ENCODE data around the gene BMP3.

The BMP3 gene

DNA sequence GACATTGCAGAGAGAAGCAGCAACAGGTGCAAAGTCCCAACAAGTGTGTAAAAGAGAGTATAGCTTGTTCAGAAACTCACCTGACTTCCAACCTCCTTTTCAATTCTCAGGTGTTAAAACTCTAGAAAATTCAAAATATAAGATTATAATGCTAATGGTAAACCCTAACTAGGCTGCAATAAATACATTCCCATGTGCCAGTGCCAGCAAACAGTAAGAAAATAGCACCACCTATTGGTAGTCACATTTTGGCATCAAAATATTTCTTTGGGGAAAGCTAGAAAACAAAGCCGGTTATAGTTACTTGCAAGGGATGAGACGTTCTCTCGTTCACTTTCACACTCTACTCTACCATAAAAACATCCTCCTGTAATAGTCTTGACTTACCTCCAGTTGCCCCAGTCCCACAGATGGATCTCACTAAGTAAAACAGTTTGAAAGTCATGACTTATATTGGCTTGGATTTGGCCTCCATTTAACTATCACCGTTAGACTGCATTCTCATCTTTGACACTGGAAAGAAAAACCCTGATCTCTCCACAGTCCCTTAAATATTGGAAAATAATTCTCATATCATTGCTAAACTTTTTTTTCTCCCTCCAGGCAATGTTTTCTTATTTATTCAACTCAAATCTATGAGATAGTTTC is 9.6 kb downstream of the BMP3 start:
- peak; percentile 47 for DNase-seq (ENCODE audit: low spot score)

DNA sequence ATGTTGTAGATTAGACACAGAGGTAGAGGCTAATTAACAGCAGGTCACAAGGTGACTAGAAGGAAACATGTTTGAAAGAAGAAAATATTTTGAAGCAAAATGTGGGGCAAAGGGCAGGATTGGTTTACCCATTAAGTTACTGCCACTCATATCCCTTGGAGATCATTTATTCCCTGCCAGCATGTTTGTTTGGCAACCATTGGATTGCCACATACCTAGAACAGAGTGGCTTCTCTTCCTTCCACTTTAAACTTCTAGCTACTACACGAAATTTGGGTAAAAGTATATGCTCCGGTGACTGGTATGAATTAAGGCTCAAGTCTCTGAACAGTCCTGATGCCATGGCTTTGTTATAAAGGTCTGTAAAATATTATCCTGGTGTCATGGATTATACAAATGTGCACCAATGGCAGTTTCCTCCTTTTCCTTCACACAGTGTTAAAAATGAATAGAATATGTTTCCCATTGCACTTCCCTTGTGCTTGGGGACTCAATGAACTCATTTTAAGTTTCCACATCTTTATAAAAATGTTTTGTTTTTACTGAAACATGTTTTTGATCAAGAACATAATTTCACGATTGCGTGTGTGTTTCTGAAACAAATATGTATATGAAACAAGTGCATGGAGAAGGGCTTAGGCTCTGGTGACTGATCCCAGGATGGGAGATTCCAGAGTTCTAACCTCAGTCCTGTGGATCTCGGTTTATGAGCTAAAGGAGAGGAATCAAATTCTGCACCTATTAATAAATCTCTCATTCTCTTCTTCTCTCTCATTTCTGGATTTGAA is 12.3 kb downstream of the BMP3 start:
- no peak for DNase-seq (ENCODE audit: low spot score)

DNA sequence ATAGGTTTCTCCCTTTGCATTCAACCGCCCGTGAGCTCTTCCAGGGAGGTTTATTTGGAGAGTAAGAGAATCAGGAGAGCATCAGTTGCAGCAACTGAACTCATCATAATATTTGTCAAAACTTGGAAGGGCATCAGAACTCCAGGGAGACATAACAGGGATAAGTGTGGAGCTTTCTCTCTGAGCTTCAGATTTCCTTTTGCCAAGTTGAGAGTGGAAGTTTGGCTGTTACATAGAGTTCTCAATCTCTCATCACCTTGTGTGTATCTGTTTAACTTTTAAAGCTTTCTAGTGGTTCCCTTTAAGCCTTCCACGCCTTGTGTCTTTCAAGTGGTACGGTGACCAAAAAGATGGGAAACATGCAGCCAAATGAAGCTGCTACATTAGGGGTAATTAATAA is 18.8 kb downstream of the BMP3 start:
- DNase-seq (ENCODE audit: low spot score) = no peak

DNA sequence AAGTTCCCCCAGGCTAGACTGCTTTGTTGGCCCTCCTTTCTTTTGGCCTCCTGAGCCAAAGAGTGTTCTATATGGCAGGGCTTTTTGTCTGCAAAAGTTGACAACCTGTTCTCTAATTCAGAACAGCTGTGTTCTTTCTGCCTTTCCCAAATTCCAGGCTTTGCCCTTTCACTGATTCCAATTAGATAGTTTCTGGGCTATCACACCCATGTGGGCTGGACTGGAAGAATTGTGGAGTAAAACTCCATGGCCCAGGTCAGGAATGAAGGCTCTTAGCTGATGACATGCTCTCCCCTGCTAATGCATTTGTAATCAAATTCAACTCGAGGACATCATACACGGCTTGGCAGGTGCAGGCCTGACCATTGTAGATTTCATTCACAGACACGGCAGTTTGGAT is 19.4 kb downstream of the BMP3 start:
- DNase-seq (ENCODE audit: low spot score) = peak; percentile 2

DNA sequence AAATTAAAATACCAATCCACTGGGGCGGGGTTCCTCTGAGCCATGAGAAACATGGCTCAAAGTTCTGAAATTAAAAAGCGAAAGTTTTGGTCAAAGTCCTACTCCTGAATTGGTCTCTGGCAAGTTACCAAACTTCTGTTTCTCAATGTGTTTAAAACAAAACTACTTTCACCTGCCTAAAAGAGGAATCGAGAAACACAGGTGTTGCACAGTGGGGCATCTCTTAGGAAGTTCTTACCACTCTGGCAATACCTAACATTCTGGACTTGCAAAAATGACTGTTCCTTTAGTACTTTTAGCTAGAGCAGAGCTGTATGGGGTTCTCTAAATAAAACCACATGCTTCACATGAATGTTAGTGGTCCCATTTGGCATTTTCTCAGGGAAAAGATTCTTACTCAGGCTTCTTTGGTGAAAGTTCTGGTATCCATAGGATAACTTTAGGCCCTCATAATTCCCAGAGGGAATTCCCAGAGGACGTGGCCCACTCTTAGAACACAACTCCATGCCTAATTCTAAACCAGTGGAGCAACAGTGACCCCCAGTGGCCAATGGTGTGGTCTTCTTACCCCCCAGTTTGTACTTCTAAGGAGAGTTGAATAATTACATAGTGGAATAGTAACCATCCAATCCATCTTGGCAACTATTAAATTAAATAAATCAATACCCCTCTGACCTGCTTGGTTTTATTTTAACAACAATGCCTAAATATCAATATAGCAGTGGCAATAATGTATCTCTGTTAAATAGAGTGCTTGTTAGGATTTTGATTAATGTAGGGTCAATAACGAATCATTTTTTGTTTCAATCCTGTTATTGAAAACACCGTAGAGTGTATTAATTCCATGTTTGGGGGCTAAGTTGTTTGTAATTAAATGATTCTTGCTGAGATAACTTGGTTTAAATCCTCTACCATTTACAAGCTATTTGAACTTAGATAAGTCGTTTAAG is 21.9 kb downstream of the BMP3 start:
- peak; percentile 53 for DNase-seq (ENCODE audit: low spot score)

GRCh38 chr4:81058621-81059020 is 28.1 kb downstream of the BMP3 start:
- no peak for DNase-seq (ENCODE audit: low spot score)

DNA sequence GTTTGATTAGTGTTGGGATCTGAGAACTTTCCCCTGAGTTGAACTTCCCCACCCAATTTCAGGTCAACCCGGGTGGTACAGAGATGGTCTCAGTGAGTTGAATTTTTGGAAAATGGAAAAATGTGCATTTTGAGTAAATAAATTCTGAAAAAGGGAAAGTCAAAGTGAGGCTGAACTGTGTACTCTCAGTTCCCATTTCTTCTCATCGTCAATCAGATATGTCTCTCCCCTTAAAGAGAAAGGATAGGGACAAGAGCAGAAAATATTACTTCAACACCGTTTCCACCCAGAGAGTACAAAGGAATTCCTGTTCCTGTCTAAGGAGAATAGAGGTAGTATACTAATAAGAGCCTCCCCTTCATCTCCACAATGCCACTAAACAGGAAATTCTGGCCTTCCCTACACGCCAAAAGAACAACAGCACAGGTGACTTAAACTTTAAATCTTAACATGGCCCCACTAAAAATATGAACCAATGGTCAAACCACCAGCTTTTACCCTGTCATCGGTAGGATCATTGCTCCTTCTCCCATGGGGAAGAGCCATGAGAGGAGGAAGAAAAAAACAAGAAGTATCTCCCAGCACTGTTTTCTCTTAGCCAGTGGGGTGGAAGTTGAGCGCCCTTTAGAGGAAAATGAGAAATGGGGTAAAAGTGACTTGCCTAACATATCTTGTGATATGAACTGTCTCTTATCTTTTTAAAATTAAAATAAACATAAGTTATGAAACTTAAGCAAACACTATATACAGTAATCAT is 30.3 kb downstream of the BMP3 start:
- no peak for DNase-seq (ENCODE audit: low spot score)

- DNase-seq (ENCODE audit: low spot score) = no peak
These were observed 30.8 kb downstream of the BMP3 start for GRCh38 chr4:81061344-81061730.

GRCh38 chr4:81062001-81062400 is 31.5 kb downstream of the BMP3 start:
- no peak for DNase-seq (ENCODE audit: low spot score)

DNA sequence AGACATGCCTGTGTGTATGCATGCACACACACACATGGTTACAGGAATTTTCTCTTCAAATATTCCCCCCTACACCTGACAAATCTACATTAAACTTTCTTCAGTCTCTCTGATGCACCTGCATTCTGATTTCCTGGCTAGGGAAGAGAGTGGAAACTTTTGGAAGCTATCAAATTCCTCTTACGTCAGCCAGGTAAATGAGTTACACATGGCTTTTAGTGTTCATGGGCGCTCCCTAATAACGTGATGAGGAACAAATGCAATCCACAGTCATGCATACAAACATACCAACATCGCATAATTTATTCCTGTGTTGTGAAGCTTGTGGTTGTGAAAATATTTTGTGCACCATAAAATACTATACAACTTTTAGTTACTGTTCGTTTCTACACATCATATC is 34.9 kb downstream of the BMP3 start:
- no peak for DNase-seq (ENCODE audit: low spot score)

- DNase-seq (ENCODE audit: low spot score) = peak; percentile 68
These were observed 39.3 kb downstream of the BMP3 start for GRCh38 chr4:81069706-81070331.

DNA sequence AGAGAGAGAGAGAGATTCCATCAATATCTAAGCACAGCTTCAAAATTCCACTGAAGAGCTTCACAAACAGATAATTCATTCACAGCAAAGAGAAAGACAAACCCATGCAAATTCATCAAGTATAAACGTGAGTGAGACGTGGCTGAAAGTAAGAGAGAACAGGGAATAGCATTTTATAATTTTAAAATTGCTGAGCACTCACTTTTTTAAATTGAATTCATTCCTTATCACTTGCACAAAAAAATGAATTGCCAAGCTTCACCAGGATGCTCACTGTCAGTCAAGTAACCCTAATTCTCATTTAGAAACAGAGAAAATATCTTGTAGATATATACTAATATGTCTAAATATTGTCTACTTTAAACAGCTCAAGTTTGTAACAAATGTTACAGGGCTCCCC is 40.5 kb downstream of the BMP3 start:
- DNase-seq (ENCODE audit: low spot score) = no peak

DNA sequence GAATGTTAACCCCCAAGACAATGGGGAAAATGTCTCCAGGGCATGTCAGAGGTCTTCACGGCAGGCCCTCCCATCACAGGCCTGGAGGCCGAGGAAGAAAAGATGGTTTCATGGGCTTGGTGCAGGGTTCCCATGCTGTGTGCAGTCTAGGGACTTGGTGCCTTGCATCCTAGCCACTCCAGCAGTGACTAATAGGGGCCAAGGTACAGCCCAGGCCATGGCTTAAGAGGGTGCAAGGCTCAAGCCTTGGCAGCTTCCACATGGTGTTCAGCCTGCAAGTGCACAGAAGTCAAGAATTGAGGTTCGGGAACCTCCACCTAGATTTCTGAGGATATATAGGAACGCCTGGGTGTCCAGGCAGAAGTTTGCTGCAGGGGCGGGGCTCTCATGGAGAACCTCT is 50.6 kb downstream of the BMP3 start:
- no peak for DNase-seq (ENCODE audit: low spot score)

DNA sequence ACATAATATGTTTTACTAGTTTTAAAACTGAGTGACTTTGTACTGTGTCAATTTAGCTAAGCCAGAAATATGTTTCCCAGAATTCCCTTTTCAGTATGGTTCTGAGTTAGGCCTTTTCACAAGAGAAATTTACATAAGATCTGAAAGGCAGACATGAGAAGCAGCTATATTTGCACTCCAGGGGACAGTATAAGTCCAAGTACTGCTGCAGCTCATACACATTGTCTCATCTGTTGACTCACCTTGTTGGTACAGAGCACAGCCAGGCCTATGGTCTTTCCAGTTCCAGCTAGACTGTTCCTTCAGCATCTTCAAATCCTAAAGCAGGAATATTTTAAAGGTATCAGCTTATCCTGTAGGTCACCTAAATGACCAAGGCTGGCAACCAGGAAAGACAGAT is 53.5 kb downstream of the BMP3 start:
- peak; percentile 40 for DNase-seq (ENCODE audit: low spot score)

- no peak for DNase-seq (ENCODE audit: low spot score)
These were observed 54.1 kb downstream of the BMP3 start for GRCh38 chr4:81084634-81085033.

- DNase-seq (ENCODE audit: low spot score) = peak; percentile 15
These were observed 54.8 kb downstream of the BMP3 start for GRCh38 chr4:81085291-81085690.

GRCh38 chr4:81085979-81086378 is 55.5 kb downstream of the BMP3 start:
- DNase-seq (ENCODE audit: low spot score) = no peak

GRCh38 chr4:81093720-81094401 is 63.4 kb downstream of the BMP3 start:
- DNase-seq (ENCODE audit: low spot score) = no peak

DNA sequence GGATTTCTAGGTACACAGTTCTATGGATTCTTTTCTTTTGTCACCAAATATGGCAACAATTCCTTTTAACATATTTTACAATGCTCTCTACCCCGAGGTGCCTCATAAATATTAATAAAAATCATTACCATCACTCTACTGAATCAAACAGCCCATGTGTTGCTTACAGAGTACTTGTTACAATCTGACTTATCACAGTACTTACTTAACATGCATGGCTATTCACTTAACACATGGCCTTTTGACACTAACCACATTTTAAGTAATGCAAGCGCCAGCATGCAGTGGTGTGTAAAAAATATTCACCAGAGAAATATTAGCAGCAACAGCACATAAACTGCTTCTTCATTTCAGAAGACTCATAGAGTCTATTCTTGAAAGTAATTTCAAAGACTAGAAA is 64.9 kb downstream of the BMP3 start:
- no peak for DNase-seq (ENCODE audit: low spot score)

- DNase-seq (ENCODE audit: low spot score) = no peak
These were observed 66.1 kb downstream of the BMP3 start for GRCh38 chr4:81096566-81096965.

DNA sequence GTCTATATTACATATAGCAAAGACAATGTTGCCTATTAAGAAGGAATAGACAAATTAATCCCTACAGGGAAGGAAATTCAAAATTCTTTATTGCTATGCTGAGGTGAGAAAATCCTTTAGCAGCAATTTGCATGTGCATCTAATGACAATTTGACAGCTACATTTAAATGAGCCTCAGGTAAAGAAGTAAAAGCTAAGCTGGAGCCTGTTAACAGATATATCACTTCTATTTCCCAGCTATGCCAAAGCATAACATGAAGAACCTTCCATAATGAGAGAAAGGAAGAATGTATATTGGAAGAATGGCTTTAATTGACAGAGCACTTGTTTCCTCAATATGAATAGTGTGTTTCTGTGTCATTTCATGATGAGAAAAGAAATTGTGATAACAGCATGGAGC is 71.6 kb downstream of the BMP3 start:
- no peak for DNase-seq (ENCODE audit: low spot score)

Data from GM03348 (cell line).